Upper lobe of right lung (tissue), 1 donor: Measurements from ENCODE around the gene GNAI2. TPM values are rescaled to one million over a fixed set of nuclear protein-coding genes. Genes with fewer than 3 reads are reported as not detected.
A peak's percentile ranks its signal among the peaks of the same experiment; 100 is the strongest.
"Not testable (repeated sequence)": the region's sequence is repeated elsewhere in the genome, so short reads cannot be mapped to it uniquely, and the experiment has no call there.

Experiments
- ATAC-seq: fragments of 200-7000 bp; cut with Tn5 transposase; one replicate; pipeline ENCODE4 v1.9.1; 2020; ENCODE audit warnings: mild to moderate bottlenecking, moderate library complexity
- DNase-seq: peaks from one replicate; pipeline ENCODE4 v3.0.0-alpha.2; 2020
- H3K27ac ChIP-seq: fragments of 200-600 bp; one replicate; pipeline ENCODE4 v1.8.0; 2022
- H3K27me3 ChIP-seq: fragments of 200-600 bp; one replicate; pipeline ENCODE4 v1.8.0; 2022; ENCODE audit warnings: mild to moderate bottlenecking
- H3K36me3 ChIP-seq: fragments of 200-600 bp; one replicate; pipeline ENCODE4 v1.8.0; 2022
- H3K4me1 ChIP-seq: fragments of 200-600 bp; one replicate; pipeline ENCODE4 v1.8.0; 2022
- H3K4me3 ChIP-seq: fragments of 200-600 bp; one replicate; pipeline ENCODE4 v1.8.0; 2022; ENCODE audit warnings: mild to moderate bottlenecking
- H3K9me3 ChIP-seq: fragments of 200-600 bp; one replicate; pipeline ENCODE4 v1.8.0; 2022
- CTCF ChIP-seq: fragments of 200-600 bp; IDR thresholded peaks from one replicate; pipeline ENCODE4 v1.8.0; 2022; ENCODE audit warnings: antibody characterized with exemption
- intact Hi-C: fragments of 100-400 bp; cut with DNase I; formaldehyde crosslinking; loops from one replicate; pipeline ENCODE4 v1.11.0; 2022
- total RNA-seq: library from RNA; stranded (reverse); fragmentation: NEBNext Ultra II Directional; extraction: Animal tissue kit (Norgen Biotek cat#: 25700); gene quantifications from one replicate; pipeline ENCODE4 v1.2.1, GENCODE V29; 2021
- donor health status: DM: no; HTN: yes; CAD: no; lungs with severe emphysema.

Gene GNAI2
- total RNA-seq, 1 donor from 2014 or later = 321 TPM

GRCh38 chr3:50224639-50225038, 11.4 kb upstream of the GNAI2 start:
- no peaks in the 10 kb centered on the region for H3K36me3 ChIP-seq
- DNase-seq (no peak), ATAC-seq (no peak)
- H3K9me3 ChIP-seq = no peaks in the 10 kb centered on the region
- H3K27ac ChIP-seq = no peak overlapping the region
- intact Hi-C loops = loop anchor here (5.0 kb wide), 2 partner anchors 32 to 48 kb away; partner anchors contain the start of gene GNAT1
- no peak for TF ChIP-seq CTCF
- no peak overlapping the region for H3K4me3 ChIP-seq
- peaks cover 20% of the 10 kb centered on the region for H3K4me1 ChIP-seq
- no peaks in the 10 kb centered on the region for H3K27me3 ChIP-seq

- DNase-seq (no peak), ATAC-seq (peak; percentile 11)
- H3K36me3 ChIP-seq = no peaks in the 10 kb centered on the region
- peak overlapping the region; percentile 84 for H3K27ac ChIP-seq
- no peaks in the 10 kb centered on the region for H3K27me3 ChIP-seq
- no peak for TF ChIP-seq CTCF
- peak overlapping the region; percentile 77 for H3K4me3 ChIP-seq
- intact Hi-C loops = loop anchor here (5.0 kb wide), 2 partner anchors 35 to 45 kb away; partner anchors contain the start of gene GNAT1
- peaks cover 20% of the 10 kb centered on the region for H3K4me1 ChIP-seq
- no peaks in the 10 kb centered on the region for H3K9me3 ChIP-seq
Measured at GRCh38 chr3:50226888-50227389, 9.1 kb upstream of the GNAI2 start.

- H3K36me3 ChIP-seq = no peaks in the 10 kb centered on the region
- H3K4me1 ChIP-seq = peaks cover 20% of the 10 kb centered on the region
- H3K4me3 ChIP-seq = peak overlapping the region; percentile 77
- no peaks in the 10 kb centered on the region for H3K9me3 ChIP-seq
- peak overlapping the region; percentile 84 for H3K27ac ChIP-seq
- peak; percentile 93 for ATAC-seq
- intact Hi-C loops = loop anchor here (5.0 kb wide), 2 partner anchors 35 to 45 kb away; partner anchors contain the start of gene GNAT1
- peak; percentile 88 for TF ChIP-seq CTCF
- peak; percentile 98 for DNase-seq
- H3K27me3 ChIP-seq = no peaks in the 10 kb centered on the region
Measured at GRCh38 chr3:50227390-50228183, 8.4 kb upstream of the GNAI2 start.

- not testable (repeated sequence) for DNase-seq, H3K27me3 ChIP-seq, ATAC-seq, H3K9me3 ChIP-seq, H3K36me3 ChIP-seq
- H3K27ac ChIP-seq = peak overlapping the region; percentile 84
- peak overlapping the region; percentile 77 for H3K4me3 ChIP-seq
- H3K4me1 ChIP-seq = peaks cover 20% of the 10 kb centered on the region
- intact Hi-C loops = loop anchor here (5.0 kb wide), 2 partner anchors 36 to 44 kb away; partner anchors contain the start of gene GNAT1
Measured at GRCh38 chr3:50228184-50228763, 7.7 kb upstream of the GNAI2 start.

GRCh38 chr3:50229490-50229889, 6.5 kb upstream of the GNAI2 start:
- H3K4me3 ChIP-seq = no peak overlapping the region
- peaks cover 22% of the 10 kb centered on the region for H3K4me1 ChIP-seq
- no peaks in the 10 kb centered on the region for H3K9me3 ChIP-seq
- peak overlapping the region; percentile 32 for H3K27ac ChIP-seq
- no peaks in the 10 kb centered on the region for H3K27me3 ChIP-seq
- intact Hi-C loops = loop anchor here (5.0 kb wide), 2 partner anchors 37 to 43 kb away; partner anchors contain the start of gene GNAT1
- no peaks in the 10 kb centered on the region for H3K36me3 ChIP-seq
- no peak for ATAC-seq
- no peak for TF ChIP-seq CTCF
- DNase-seq = no peak
